Activated T-helper 1 cell treated with anti-CD3 and anti-CD28 coated beads, Interleukin-12 subunit alpha, Interleukin-12 subunit beta, Interleukin-2, Interleukin-4 antibody, amounts not matched to agents 30 ng/mL and 10 ng/mL and 1 ng/mL, durations not matched to agents 14 hours and 24 hours and 36 hours (primary cell): ENCODE results near the gene RGS3. TPM values are rescaled to one million over a fixed set of nuclear protein-coding genes. Genes with fewer than 3 reads are reported as not detected.
"Not testable (repeated sequence)": the region's sequence is repeated elsewhere in the genome, so short reads cannot be mapped to it uniquely, and the experiment has no call there.

Experiments
- DNase-seq: peaks from one replicate; pipeline ENCODE4 v3.0.0; 2021; ENCODE audit warnings: low spot score
- H3K27ac Mint-ChIP-seq: one replicate; pipeline ENCODE4 v1.8.0; 2021; ENCODE audit warnings: mild to moderate bottlenecking, mixed read lengths
- H3K27me3 Mint-ChIP-seq: one replicate; pipeline ENCODE4 v1.8.0; 2022; ENCODE audit warnings: mild to moderate bottlenecking, moderate library complexity, mixed read lengths; ENCODE audit not compliant: insufficient read depth
- H3K36me3 Mint-ChIP-seq: one replicate; pipeline ENCODE4 v1.8.0; 2021; ENCODE audit warnings: low read depth, mixed read lengths
- H3K4me1 Mint-ChIP-seq: one replicate; pipeline ENCODE4 v1.8.0; 2021; ENCODE audit warnings: low read depth, mixed read lengths
- H3K4me3 Mint-ChIP-seq: one replicate; pipeline ENCODE4 v1.8.0; 2021; ENCODE audit warnings: mild to moderate bottlenecking, moderate library complexity, mixed read lengths
- H3K9me3 Mint-ChIP-seq: one replicate; pipeline ENCODE4 v1.8.0; 2021; ENCODE audit warnings: mixed read lengths
- intact Hi-C: fragments of 100-400 bp; cut with micrococcal nuclease; formaldehyde crosslinking; loops from one replicate; pipeline ENCODE4 v1.15.1; 2024
- total RNA-seq: library from RNA; stranded (reverse); gene quantifications from 2 replicates; pipeline ENCODE4 v1.2.3, GENCODE V29; 2022

RGS3 gene
- total RNA-seq, 1 donor from 2014 or later: 128 TPM

DNA sequence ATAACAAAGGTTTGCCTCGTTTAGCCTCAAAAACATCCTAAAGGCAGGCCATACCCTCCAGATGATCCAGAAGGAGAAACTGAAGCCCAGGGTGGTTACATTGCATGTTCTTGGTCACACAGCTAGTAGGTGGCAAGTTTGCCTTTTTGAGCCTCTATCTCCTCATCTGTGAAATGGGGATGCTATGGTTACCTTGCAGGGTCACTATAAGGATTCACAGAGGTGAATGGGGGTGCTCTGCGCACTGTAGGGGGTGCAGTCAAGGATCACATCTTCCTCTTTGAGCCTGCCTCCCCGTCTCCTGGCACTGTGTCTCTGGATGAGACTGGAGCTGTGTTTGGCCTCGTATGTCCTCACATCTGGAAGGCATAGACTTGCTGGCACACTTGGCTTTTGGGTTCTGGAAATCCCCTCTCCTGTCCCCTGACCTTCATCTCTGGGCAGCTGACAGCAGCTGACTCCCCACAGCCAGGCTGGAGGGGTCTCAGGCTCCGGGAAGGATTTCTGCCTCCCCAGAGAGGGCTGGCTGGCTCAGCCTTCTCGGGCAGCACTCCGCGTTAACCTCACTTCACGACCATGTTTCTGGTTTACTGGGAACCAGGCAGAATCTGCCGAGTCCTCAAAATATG is 167.7 kb downstream of the RGS3 start:
- DNase-seq: no peak
- H3K4me1 Mint-ChIP-seq: no peaks in the 10 kb centered on the region
- no peaks in the 10 kb centered on the region for H3K9me3 Mint-ChIP-seq
- intact Hi-C loops: no loop called here
- no peaks in the 10 kb centered on the region for H3K36me3 Mint-ChIP-seq
- no peak overlapping the region for H3K4me3 Mint-ChIP-seq
- no peaks in the 10 kb centered on the region for H3K27me3 Mint-ChIP-seq
- H3K27ac Mint-ChIP-seq: no peak overlapping the region

GRCh38 chr9:113631871-113632665 is 168.5 kb downstream of the RGS3 start:
- no peak for DNase-seq
- Mint-ChIP-seq H3K27ac (no peak overlapping the region), H3K4me3 (no peak overlapping the region), H3K4me1 (no peaks in the 10 kb centered on the region), H3K27me3 (no peaks in the 10 kb centered on the region), H3K9me3 (no peaks in the 10 kb centered on the region), H3K36me3 (no peaks in the 10 kb centered on the region)
- intact Hi-C loops: loop anchor here (1.0 kb wide), 1 partner anchor 9 kb away; no protein-coding TSS in a partner anchor

- Mint-ChIP-seq H3K4me1 (no peaks in the 10 kb centered on the region), H3K27ac (no peak overlapping the region), H3K4me3 (no peak overlapping the region), H3K9me3 (no peaks in the 10 kb centered on the region), H3K36me3 (no peaks in the 10 kb centered on the region), H3K27me3 (no peaks in the 10 kb centered on the region)
- no peak for DNase-seq
- intact Hi-C loops: loop anchor here (1.0 kb wide), 1 partner anchor 10 kb away; no protein-coding TSS in a partner anchor
Measured at GRCh38 chr9:113632776-113633590, 169.5 kb downstream of the RGS3 start.

- Mint-ChIP-seq H3K27me3 (no peaks in the 10 kb centered on the region), H3K9me3 (no peaks in the 10 kb centered on the region), H3K27ac (no peak overlapping the region), H3K4me1 (no peaks in the 10 kb centered on the region), H3K36me3 (no peaks in the 10 kb centered on the region), H3K4me3 (no peak overlapping the region)
- DNase-seq: no peak
- intact Hi-C loops: no loop called here
Measured at GRCh38 chr9:113633782-113634595, 170.5 kb downstream of the RGS3 start.

GRCh38 chr9:113634596-113635515 is 171.3 kb downstream of the RGS3 start:
- H3K27me3 Mint-ChIP-seq: no peaks in the 10 kb centered on the region
- no peaks in the 10 kb centered on the region for H3K9me3 Mint-ChIP-seq
- H3K4me3 Mint-ChIP-seq: no peak overlapping the region
- H3K27ac Mint-ChIP-seq: no peak overlapping the region
- no peak for DNase-seq
- H3K4me1 Mint-ChIP-seq: no peaks in the 10 kb centered on the region
- intact Hi-C loops: no loop called here
- no peaks in the 10 kb centered on the region for H3K36me3 Mint-ChIP-seq

- no peak for DNase-seq
- intact Hi-C loops: no loop called here
Measured at GRCh38 chr9:113635586-113635985, 172.1 kb downstream of the RGS3 start.

DNA sequence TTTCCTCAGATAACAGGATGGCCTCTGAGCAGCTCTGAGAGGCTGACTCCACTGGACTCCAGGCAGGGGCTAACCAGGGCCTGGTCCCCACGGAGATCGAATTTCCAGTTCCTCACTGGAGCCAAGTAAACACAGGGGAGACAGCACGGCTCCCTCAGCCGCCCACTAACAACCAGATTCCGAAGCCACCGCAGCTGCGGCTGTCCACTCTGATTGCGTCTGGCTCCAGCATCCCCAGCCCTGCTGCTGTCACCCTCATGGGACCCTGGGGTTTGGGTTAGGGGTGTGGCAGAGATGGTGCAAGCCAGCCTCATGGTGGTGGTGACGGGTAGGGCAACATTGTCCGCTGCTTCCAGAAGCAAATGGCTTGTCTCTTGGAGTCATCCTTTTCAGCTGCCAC is 172.6 kb downstream of the RGS3 start:
- Mint-ChIP-seq H3K4me3 (no peak overlapping the region), H3K27ac (no peak overlapping the region), H3K36me3 (no peaks in the 10 kb centered on the region), H3K9me3 (no peaks in the 10 kb centered on the region), H3K27me3 (peaks cover 3% of the 10 kb centered on the region), H3K4me1 (no peaks in the 10 kb centered on the region)
- DNase-seq: no peak
- intact Hi-C loops: no loop called here

More at GRCh38 chr9:113635586-113635985, 172.1 kb downstream of the RGS3 start:
- Mint-ChIP-seq H3K27ac (no peak overlapping the region), H3K9me3 (no peaks in the 10 kb centered on the region), H3K4me3 (no peak overlapping the region), H3K4me1 (no peaks in the 10 kb centered on the region), H3K36me3 (no peaks in the 10 kb centered on the region), H3K27me3 (no peaks in the 10 kb centered on the region)

DNA sequence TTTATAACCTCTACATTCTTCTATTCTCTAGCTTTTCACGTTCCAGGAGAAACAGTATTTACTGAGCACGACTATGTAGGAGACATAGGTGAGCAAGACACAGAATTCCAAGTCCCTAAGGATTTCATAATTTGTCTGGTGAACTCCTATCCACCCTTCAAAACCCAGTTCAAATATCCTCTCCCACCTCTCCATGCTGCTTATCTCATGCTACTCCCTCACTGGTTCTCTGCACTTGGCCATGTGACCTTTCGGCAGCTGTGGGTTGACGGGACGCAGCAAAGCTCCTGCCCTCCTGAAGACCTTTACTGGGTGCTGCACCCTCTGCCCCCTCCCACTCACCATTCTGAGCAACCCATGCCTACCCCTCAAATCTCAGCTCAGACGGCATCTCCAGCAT is 173.2 kb downstream of the RGS3 start:
- H3K4me1 Mint-ChIP-seq: no peaks in the 10 kb centered on the region
- no peaks in the 10 kb centered on the region for H3K36me3 Mint-ChIP-seq
- H3K4me3 Mint-ChIP-seq: no peak overlapping the region
- intact Hi-C loops: no loop called here
- H3K27me3 Mint-ChIP-seq: peaks cover 5% of the 10 kb centered on the region
- no peaks in the 10 kb centered on the region for H3K9me3 Mint-ChIP-seq
- no peak overlapping the region for H3K27ac Mint-ChIP-seq
- no peak for DNase-seq

- intact Hi-C loops: no loop called here
- H3K36me3 Mint-ChIP-seq: no peaks in the 10 kb centered on the region
Measured at GRCh38 chr9:113638490-113638889, 175.0 kb downstream of the RGS3 start.

DNA sequence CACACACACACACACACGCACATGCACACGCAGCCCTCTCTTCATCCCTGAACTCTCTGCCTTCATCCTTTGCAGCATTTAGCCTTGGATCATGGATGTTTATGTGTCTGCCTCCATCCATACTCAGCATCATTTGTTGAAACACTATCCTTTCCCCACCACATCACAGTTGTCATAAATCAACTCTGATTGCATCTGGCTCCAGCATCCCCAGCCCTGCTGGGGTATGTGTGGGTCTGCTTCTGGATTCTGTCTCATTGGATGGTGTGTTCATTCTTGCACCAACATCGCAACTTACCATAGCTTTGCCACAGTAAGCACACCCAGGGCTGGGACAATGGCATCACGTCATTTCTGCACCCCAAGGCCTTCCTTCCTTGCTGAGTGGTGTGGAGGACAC is 175.4 kb downstream of the RGS3 start:
- intact Hi-C loops: no loop called here
- H3K27me3 Mint-ChIP-seq: peaks cover 22% of the 10 kb centered on the region
- H3K27ac Mint-ChIP-seq: no peak overlapping the region
- no peak for DNase-seq
- H3K9me3 Mint-ChIP-seq: no peaks in the 10 kb centered on the region
- H3K36me3 Mint-ChIP-seq: no peaks in the 10 kb centered on the region
- no peak overlapping the region for H3K4me3 Mint-ChIP-seq
- H3K4me1 Mint-ChIP-seq: no peaks in the 10 kb centered on the region

More at GRCh38 chr9:113638490-113638889, 175.0 kb downstream of the RGS3 start:
- Mint-ChIP-seq H3K27me3 (peaks cover 18% of the 10 kb centered on the region), H3K4me1 (no peaks in the 10 kb centered on the region), H3K9me3 (no peaks in the 10 kb centered on the region), H3K27ac (no peak overlapping the region), H3K4me3 (no peak overlapping the region)
- DNase-seq: no peak

- H3K27me3 Mint-ChIP-seq: peaks cover 26% of the 10 kb centered on the region
- intact Hi-C loops, H3K4me1 Mint-ChIP-seq, H3K9me3 Mint-ChIP-seq, H3K36me3 Mint-ChIP-seq, H3K27ac Mint-ChIP-seq, DNase-seq, H3K4me3 Mint-ChIP-seq: not testable (repeated sequence)
Measured at GRCh38 chr9:113639411-113639970, 176.0 kb downstream of the RGS3 start.
